ENCODE measurements around the gene SMPX. TPM values are rescaled to one million over a fixed set of nuclear protein-coding genes. Genes with fewer than 3 reads are reported as not detected.

The SMPX gene
- total RNA-seq, 3 donors from 2014 or later (not counting 1 experiment from before 2014, with no cell fraction given): not detected

DNA sequence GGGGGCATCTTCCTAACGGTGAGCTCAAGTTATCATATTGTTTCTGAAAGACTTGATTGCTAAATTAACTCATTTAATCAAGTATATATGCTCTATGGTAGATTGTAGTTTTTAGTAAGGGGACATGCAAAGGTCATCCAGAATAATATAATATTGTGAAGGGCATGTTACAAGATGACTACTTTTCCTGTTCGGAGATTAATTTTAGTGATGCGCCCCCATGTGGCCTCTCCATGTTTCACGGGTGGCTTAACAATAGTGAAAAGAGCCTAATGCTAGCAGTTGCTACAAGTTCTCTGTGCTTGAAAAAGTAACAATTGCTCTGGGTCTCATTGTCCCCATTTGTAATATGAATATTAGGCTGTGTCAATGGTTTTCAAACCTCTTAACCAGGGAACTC is 12.2 kb downstream of the SMPX start:
- no peaks in the 10 kb centered on the region for H3K27me3 ChIP-seq (ENCODE audit: control insufficient read depth, insufficient read depth, low read length)
- H3K4me1 Mint-ChIP-seq: no peaks in the 10 kb centered on the region
- TF ChIP-seq, protein P1, sequence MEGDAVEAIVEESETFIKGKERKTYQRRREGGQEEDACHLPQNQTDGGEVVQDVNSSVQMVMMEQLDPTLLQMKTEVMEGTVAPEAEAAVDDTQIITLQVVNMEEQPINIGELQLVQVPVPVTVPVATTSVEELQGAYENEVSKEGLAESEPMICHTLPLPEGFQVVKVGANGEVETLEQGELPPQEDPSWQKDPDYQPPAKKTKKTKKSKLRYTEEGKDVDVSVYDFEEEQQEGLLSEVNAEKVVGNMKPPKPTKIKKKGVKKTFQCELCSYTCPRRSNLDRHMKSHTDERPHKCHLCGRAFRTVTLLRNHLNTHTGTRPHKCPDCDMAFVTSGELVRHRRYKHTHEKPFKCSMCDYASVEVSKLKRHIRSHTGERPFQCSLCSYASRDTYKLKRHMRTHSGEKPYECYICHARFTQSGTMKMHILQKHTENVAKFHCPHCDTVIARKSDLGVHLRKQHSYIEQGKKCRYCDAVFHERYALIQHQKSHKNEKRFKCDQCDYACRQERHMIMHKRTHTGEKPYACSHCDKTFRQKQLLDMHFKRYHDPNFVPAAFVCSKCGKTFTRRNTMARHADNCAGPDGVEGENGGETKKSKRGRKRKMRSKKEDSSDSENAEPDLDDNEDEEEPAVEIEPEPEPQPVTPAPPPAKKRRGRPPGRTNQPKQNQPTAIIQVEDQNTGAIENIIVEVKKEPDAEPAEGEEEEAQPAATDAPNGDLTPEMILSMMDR (IDR thresholded peaks at IDR 0.05): peak; percentile 31
- H3K27me3 Mint-ChIP-seq (ENCODE audit: low read depth in 2 of 2): peaks cover 9 to 37% of the 10 kb centered on the region in 2 donors
- no peak overlapping the region for H3K27ac Mint-ChIP-seq
- no peak for ATAC-seq
- H3K36me3 ChIP-seq (ENCODE audit: control insufficient read depth, insufficient read depth, low read length): no peaks in the 10 kb centered on the region
- no peaks in the 10 kb centered on the region for H3K9me3 Mint-ChIP-seq
- H3K9me3 ChIP-seq (ENCODE audit: control insufficient read depth, insufficient read depth, low read length): no peaks in the 10 kb centered on the region
- 16% methylated on average over 3 of the region's 4 CpGs for WGBS (ENCODE audit: insufficient coverage)
- no peaks in the 10 kb centered on the region for H3K4me1 ChIP-seq (ENCODE audit: control insufficient read depth, insufficient read depth, low read length)
- no peaks in the 10 kb centered on the region for H3K36me3 Mint-ChIP-seq
- no peak overlapping the region for H3K4me3 Mint-ChIP-seq
- H3K4me3 ChIP-seq (ENCODE audit: low read length): no peak overlapping the region
- intact Hi-C loops (cut with micrococcal nuclease): loop anchor here (1.0 kb wide), 1 partner anchor 1218 kb away; no protein-coding TSS in a partner anchor
- peak in 1 of 2 donors; percentile 43 for DNase-seq
- H3K27ac ChIP-seq (ENCODE audit: low read length): no peak overlapping the region

DNA sequence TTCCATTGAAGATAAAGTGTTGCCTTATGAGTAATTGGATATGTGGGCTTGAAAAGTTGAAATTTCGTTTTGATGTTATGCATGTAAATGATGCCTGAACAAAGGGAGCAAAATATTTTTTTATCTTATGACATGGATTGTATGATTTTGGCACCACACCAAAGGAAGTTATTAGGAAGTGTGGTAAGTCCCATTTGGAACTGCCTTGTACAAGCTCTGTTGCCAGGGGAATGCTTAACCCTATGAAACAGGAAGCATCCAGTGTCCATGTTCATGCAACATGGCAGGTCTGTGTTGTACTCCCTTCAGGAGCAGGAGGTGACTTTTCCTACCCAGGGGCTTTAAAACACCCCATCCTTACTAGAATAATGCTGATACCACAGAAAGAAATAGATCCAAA is 13.2 kb downstream of the SMPX start:
- H3K27ac Mint-ChIP-seq: no peak overlapping the region
- intact Hi-C loops (cut with micrococcal nuclease): no loop called here
- WGBS (ENCODE audit: insufficient coverage): no CpG with 5 or more reads among the region's 1 CpG

DNA sequence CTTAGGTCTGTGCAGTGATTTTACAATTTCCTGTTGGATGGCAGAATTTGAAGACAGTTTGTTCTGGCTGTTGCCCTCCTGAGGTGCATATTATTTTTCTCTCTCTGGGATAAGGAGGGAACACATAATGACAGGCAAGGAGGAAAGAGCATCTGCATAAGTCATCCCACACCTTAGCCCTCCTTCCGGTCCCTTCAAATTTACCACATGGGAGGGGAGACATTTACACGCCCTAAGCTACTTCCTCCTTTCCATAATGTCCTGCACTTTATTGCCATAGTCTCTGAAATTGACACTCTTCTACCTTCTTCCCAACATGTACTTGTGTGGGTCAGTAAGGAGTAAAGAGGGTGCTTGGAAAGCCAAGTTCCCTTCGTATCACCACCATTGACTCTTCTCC is 13.9 kb downstream of the SMPX start:
- no CpG with 5 or more reads among the region's 3 CpGs for WGBS (ENCODE audit: insufficient coverage)
- no peak for ATAC-seq
- DNase-seq: no peak
- Histone ChIP-seq H3K9me3 (ENCODE audit: control insufficient read depth, insufficient read depth, low read length) (no peaks in the 10 kb centered on the region), H3K27ac (ENCODE audit: low read length) (no peak overlapping the region), H3K27me3 (ENCODE audit: control insufficient read depth, insufficient read depth, low read length) (no peaks in the 10 kb centered on the region), H3K36me3 (ENCODE audit: control insufficient read depth, insufficient read depth, low read length) (no peaks in the 10 kb centered on the region), H3K4me3 (ENCODE audit: low read length) (no peak overlapping the region), H3K4me1 (ENCODE audit: control insufficient read depth, insufficient read depth, low read length) (no peaks in the 10 kb centered on the region)
- no peaks in the 10 kb centered on the region for H3K9me3 Mint-ChIP-seq
- TF ChIP-seq, protein P1 (IDR thresholded peaks at IDR 0.05): no peak
- H3K27ac Mint-ChIP-seq: no peak overlapping the region
- peaks cover 9 to 36% of the 10 kb centered on the region in 2 donors for H3K27me3 Mint-ChIP-seq (ENCODE audit: low read depth in 2 of 2)
- intact Hi-C loops (cut with micrococcal nuclease): no loop called here
- no peaks in the 10 kb centered on the region for H3K36me3 Mint-ChIP-seq
- no peak overlapping the region for H3K4me3 Mint-ChIP-seq
- H3K4me1 Mint-ChIP-seq: no peaks in the 10 kb centered on the region

More for the DNA sequence above, 13.2 kb downstream of the SMPX start:
- TF ChIP-seq, protein P1 (IDR thresholded peaks at IDR 0.05): no peak
- Histone ChIP-seq H3K4me1 (ENCODE audit: control insufficient read depth, insufficient read depth, low read length) (no peaks in the 10 kb centered on the region), H3K36me3 (ENCODE audit: control insufficient read depth, insufficient read depth, low read length) (no peaks in the 10 kb centered on the region), H3K4me3 (ENCODE audit: low read length) (no peak overlapping the region), H3K27me3 (ENCODE audit: control insufficient read depth, insufficient read depth, low read length) (no peaks in the 10 kb centered on the region), H3K9me3 (ENCODE audit: control insufficient read depth, insufficient read depth, low read length) (no peaks in the 10 kb centered on the region), H3K27ac (ENCODE audit: low read length) (no peak overlapping the region)
- Mint-ChIP-seq H3K4me1 (no peaks in the 10 kb centered on the region), H3K4me3 (no peak overlapping the region), H3K9me3 (no peaks in the 10 kb centered on the region), H3K27me3 (ENCODE audit: low read depth in 2 of 2) (peaks cover 9 to 37% of the 10 kb centered on the region in 2 donors), H3K36me3 (no peaks in the 10 kb centered on the region)
- DNase-seq (no peak), ATAC-seq (no peak)
